HepG2 (cell line): ENCODE results near the gene TLCD1. TPM values are rescaled to one million over a fixed set of nuclear protein-coding genes. Genes with fewer than 3 reads are reported as not detected.

Source experiments
- CREB3 ChIP-seq: sonication (generic); formaldehyde crosslinking; IDR thresholded peaks from 2 replicates; pipeline ENCODE4 v1.5.0; 2020; ENCODE audit warnings: missing genetic modification reagents
- ELF4 ChIP-seq: sonication (generic); formaldehyde crosslinking; IDR thresholded peaks from 2 replicates; pipeline ENCODE4 v1.5.0; 2020; ENCODE audit warnings: missing genetic modification reagents, mild to moderate bottlenecking, moderate library complexity, borderline replicate concordance
- JARID2 ChIP-seq: sonication (generic); formaldehyde crosslinking; IDR thresholded peaks from 2 replicates; pipeline ENCODE4 v1.8.1; 2023; ENCODE audit warnings: missing genetic modification reagents, inconsistent platforms; ENCODE audit not compliant: insufficient replicate concordance
- MTERF4 ChIP-seq: sonication (generic); formaldehyde crosslinking; IDR thresholded peaks from 2 replicates; pipeline ENCODE4 v1.8.0; 2023; ENCODE audit warnings: mild to moderate bottlenecking, missing genetic modification reagents
- NFE2L1 ChIP-seq: sonication (generic); formaldehyde crosslinking; IDR thresholded peaks from 2 replicates; pipeline ENCODE4 v1.4.0; 2020; ENCODE audit warnings: missing genetic modification reagents, mild to moderate bottlenecking, borderline replicate concordance
- NFYC ChIP-seq: IDR thresholded peaks from 2 replicates; pipeline ENCODE4 v1.6.1; 2016; ENCODE audit warnings: missing genetic modification reagents, missing compliant biosample characterization
- PHB2 ChIP-seq: fragments of 450-650 bp; IDR thresholded peaks from 2 replicates; pipeline ENCODE4 v1.6.1; 2018; ENCODE audit not compliant: partially characterized antibody
- RBM39 ChIP-seq: fragments of 200-400 bp; formaldehyde crosslinking; IDR thresholded peaks from one replicate; pipeline ENCODE4 v1.6.1; 2018; ENCODE audit warnings: antibody characterized with exemption, mild to moderate bottlenecking, low read depth, low read length; ENCODE audit not compliant: poor library complexity, severe bottlenecking
- SAFB2 ChIP-seq: sonication (generic); formaldehyde crosslinking; IDR thresholded peaks from 2 replicates; pipeline ENCODE4 v1.5.1; 2020; ENCODE audit warnings: missing genetic modification reagents, low read depth, mild to moderate bottlenecking, borderline replicate concordance
- SKIL ChIP-seq: sonication (generic); formaldehyde crosslinking; IDR thresholded peaks from 2 replicates; pipeline ENCODE4 v1.8.0; 2022; ENCODE audit warnings: missing genetic modification reagents, mild to moderate bottlenecking, moderate library complexity, borderline replicate concordance
- SMAD9 ChIP-seq: sonication (generic); formaldehyde crosslinking; IDR thresholded peaks from 2 replicates; pipeline ENCODE4 v1.5.1; 2020; ENCODE audit warnings: mild to moderate bottlenecking, missing genetic modification reagents
- SRSF1 ChIP-seq: fragments of 200-400 bp; formaldehyde crosslinking; optimal IDR thresholded peaks from 2 replicates; pipeline ENCODE3; 2017; ENCODE audit warnings: mild to moderate bottlenecking, low read depth, low read length, moderate library complexity
- SRSF4 ChIP-seq: fragments of 200-400 bp; formaldehyde crosslinking; IDR thresholded peaks from one replicate; pipeline ENCODE4 v1.6.1; 2018; ENCODE audit warnings: mild to moderate bottlenecking, low read depth, low read length, moderate library complexity; ENCODE audit not compliant: poor library complexity, severe bottlenecking
- ZBTB39 ChIP-seq: sonication (generic); formaldehyde crosslinking; IDR thresholded peaks from 2 replicates; pipeline ENCODE4 v1.5.0; 2020; ENCODE audit warnings: missing genetic modification reagents
- ZFY ChIP-seq: sonication (generic); formaldehyde crosslinking; IDR thresholded peaks from 2 replicates; pipeline ENCODE4 v1.4.0; 2020; ENCODE audit warnings: missing genetic modification reagents
- ZNF333 ChIP-seq: sonication (generic); formaldehyde crosslinking; IDR thresholded peaks from 2 replicates; pipeline ENCODE4 v1.4.0; 2020; ENCODE audit warnings: mild to moderate bottlenecking, missing genetic modification reagents, borderline replicate concordance
- ZNF556 ChIP-seq: sonication (generic); formaldehyde crosslinking; IDR thresholded peaks from 2 replicates; pipeline ENCODE4 v1.4.0; 2020; ENCODE audit warnings: mild to moderate bottlenecking, missing genetic modification reagents, borderline replicate concordance
- ZNF678 ChIP-seq: sonication (generic); formaldehyde crosslinking; IDR thresholded peaks from 2 replicates; pipeline ENCODE4 v1.4.0; 2020; ENCODE audit warnings: mild to moderate bottlenecking, missing genetic modification reagents
- ZNF710 ChIP-seq: sonication (generic); formaldehyde crosslinking; IDR thresholded peaks from 2 replicates; pipeline ENCODE4 v1.5.0; 2020; ENCODE audit warnings: mild to moderate bottlenecking, missing genetic modification reagents, borderline replicate concordance
- ZNF776 ChIP-seq: sonication (generic); formaldehyde crosslinking; IDR thresholded peaks from 2 replicates; pipeline ENCODE4 v1.4.0; 2020; ENCODE audit warnings: mild to moderate bottlenecking, missing genetic modification reagents
- polyA plus RNA-seq, 8 experiments: library from polyadenylated mRNA; depleted of rRNA in 3 of 8; stranded (reverse) in 7 of 8; unstranded in 1 of 8; fragments of >200 nt; fragmentation: Illumina TruSeq in 4 of 8; extraction: Trizol in 4 of 8; gene quantifications; 2 replicates each; pipeline versions ENCODE4 v1.2.1 to v1.2.3, GENCODE V29; 2011 to 2016; ENCODE audit warnings: low read depth in 4 of 8, missing spikeins in 1 of 8, mixed read lengths in 1 of 8; ENCODE audit not compliant: insufficient read depth in 1 of 8
- total RNA-seq, 5 experiments: library from RNA; depleted of rRNA; stranded (reverse); fragments of >200 nt; fragmentation: Illumina TruSeq; extraction: Trizol; gene quantifications; 2 replicates each; pipeline ENCODE4 v1.2.3, GENCODE V29; 2016; ENCODE audit warnings: low read depth in 1 of 5

The TLCD1 gene
- total and polyA plus RNA-seq, 2 of the 13 experiments (the other 11 are each of a cell fraction or from before 2014, with no cell fraction given), result 14.9 to 19.6 TPM

GRCh38 chr17:28725660-28726225, 290 bp downstream of the TLCD1 start (continued):
- TF ChIP-seq ZNF710 (CRISPR knock-in tag), result 0 out of 2 replicates have a peak, but pooled peaks have one; percentile 9
- no peak for TF ChIP-seq PHB2
- peak; percentile 62 for TF ChIP-seq SRSF1
- no peak for TF ChIP-seq ZBTB39
- TF ChIP-seq SAFB2, result peak; percentile 72; the same call in 1 of the 2 replicates
- peak; percentile 69; the same call in 1 of the 2 replicates for TF ChIP-seq ZNF776 (CRISPR knock-in tag)
- peak; percentile 41; the same call in 1 of the 2 replicates for TF ChIP-seq CREB3 (CRISPR knock-in tag)
- TF ChIP-seq SKIL, result peak; percentile 44; the same call in 1 of the 2 replicates
- TF ChIP-seq ELF4 (CRISPR knock-in tag), result no peak
- TF ChIP-seq SRSF4, result peak; percentile 82
- TF ChIP-seq NFE2L1 (CRISPR knock-in tag), result peak; percentile 22; the same call in 1 of the 2 replicates
- TF ChIP-seq ZFY (CRISPR knock-in tag), result peak; percentile 86
- TF ChIP-seq SMAD9 (CRISPR knock-in tag), result no peak
- TF ChIP-seq ZNF678 (CRISPR knock-in tag), result peak; percentile 83; the same call in 1 of the 2 replicates
- TF ChIP-seq ZNF556 (CRISPR knock-in tag), result 0 out of 2 replicates have a peak, but pooled peaks have one; percentile 30
- no peak for TF ChIP-seq JARID2 (CRISPR knock-in tag)
- peak; percentile 46; the same call in 1 of the 2 replicates for TF ChIP-seq NFYC (CRISPR knock-in tag)
- peak; percentile 89 for TF ChIP-seq RBM39
- TF ChIP-seq MTERF4 (CRISPR knock-in tag), result peak; percentile 88; the same call in 1 of the 2 replicates
- no peak; the same call in 1 of the 2 replicates for TF ChIP-seq ZNF333
